Retinal pigment epithelial cell (primary cell): ENCODE measurements around the gene CDH8.
A peak's percentile ranks its signal among the peaks of the same experiment; 100 is the strongest.

Experiments
- DNase-seq: peaks from one replicate; pipeline ENCODE4 v3.0.0-alpha.2; 2010; ENCODE audit warnings: low read depth
- H3K4me3 ChIP-seq: 2 replicates; pipeline ENCODE4 v1.5.1; 2011; ENCODE audit warnings: mild to moderate bottlenecking, low read length, control low read depth, moderate library complexity
- CTCF ChIP-seq: conservative IDR thresholded peaks from 2 replicates; pipeline ENCODE4 v1.5.1; 2011; ENCODE audit warnings: low read depth, low read length, control low read depth, inconsistent platforms

CDH8 gene

DNA sequence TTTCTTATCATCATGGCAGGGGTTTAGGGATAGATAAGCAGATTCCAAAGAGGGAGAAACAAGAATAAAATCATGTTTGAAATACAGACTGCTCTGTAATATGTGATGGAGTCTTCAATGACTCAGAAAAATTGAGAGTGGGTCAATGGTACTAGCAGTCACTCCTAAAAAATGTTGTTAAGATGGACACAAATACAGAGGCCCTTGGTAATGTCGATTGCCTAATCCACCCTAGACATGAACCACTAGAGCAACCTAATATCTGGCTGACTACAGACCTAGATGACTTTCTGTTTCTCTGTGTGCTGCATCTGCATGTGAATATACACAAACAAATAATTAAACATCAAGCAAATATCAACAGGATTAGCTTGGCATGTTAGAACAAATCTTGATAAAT lies 135.8 kb downstream of the CDH8 start:
- no peak overlapping the region for H3K4me3 ChIP-seq
- no peak for TF ChIP-seq CTCF
- no peak for DNase-seq

GRCh38 chr16:61897657-61898056 lies 138.6 kb downstream of the CDH8 start:
- no peak for TF ChIP-seq CTCF
- H3K4me3 ChIP-seq: no peak overlapping the region
- no peak for DNase-seq

DNA sequence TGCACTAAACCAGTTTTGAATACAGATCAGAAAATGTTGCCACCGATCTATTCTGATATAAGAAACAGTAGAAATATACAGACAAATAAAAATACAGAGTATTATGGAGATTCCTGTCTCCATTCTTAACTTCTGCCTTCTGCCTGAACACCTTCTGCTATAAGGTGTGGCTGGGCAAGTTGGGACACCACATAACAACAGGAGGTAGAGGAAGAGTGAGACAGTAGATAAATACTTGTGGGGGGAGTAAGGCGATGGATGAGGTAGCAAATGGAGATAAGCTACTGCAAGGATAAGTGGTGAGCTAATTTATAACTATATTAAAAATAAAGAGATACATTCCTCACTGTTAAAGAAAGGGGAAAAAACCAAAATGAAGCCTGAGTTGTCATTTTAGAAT lies 143.7 kb downstream of the CDH8 start:
- no peak overlapping the region for H3K4me3 ChIP-seq
- no peak for DNase-seq
- TF ChIP-seq CTCF: no peak

GRCh38 chr16:61891460-61891859 lies 144.8 kb downstream of the CDH8 start:
- TF ChIP-seq CTCF: no peak
- DNase-seq: no peak
- H3K4me3 ChIP-seq: no peak overlapping the region

DNA sequence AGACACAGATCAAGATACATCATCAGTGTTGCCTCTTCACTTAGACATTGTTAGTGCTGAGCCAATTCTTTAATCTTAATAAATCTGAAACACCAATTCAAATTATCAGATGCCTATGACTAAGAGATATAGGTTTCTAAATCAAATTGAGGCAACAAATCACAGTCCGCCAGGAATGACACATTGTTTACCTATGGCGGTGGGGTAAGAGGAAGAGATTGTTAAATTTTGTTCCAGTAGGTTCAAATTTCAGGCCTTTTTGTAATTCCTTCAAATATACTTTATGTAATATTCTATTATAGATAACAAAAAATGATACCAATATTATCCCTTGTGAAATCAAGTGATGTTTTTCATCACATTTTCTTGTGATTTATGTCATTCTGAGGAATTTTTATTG lies 145.9 kb downstream of the CDH8 start:
- H3K4me3 ChIP-seq: no peak overlapping the region
- no peak for DNase-seq
- no peak for TF ChIP-seq CTCF

DNA sequence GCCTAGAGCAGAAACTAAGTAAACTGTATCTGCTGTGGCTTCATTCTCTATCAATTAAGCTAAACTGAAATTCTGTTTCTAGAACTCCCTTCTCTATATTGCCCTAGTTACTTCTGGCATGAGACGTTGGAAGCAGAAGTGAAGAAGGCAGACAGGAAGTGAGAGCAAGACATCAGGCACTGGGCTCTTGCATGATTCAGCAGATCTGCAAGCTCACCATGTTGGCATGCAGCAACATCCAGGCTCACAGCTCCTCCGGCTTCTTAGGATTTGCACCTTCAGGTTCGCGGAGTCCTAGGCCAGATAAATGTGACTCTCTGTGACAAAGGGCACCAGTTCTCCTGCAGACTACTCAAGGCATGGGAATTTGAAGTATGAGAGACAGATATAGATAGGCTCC lies 148.3 kb downstream of the CDH8 start:
- peak; percentile 7 for DNase-seq

DNA sequence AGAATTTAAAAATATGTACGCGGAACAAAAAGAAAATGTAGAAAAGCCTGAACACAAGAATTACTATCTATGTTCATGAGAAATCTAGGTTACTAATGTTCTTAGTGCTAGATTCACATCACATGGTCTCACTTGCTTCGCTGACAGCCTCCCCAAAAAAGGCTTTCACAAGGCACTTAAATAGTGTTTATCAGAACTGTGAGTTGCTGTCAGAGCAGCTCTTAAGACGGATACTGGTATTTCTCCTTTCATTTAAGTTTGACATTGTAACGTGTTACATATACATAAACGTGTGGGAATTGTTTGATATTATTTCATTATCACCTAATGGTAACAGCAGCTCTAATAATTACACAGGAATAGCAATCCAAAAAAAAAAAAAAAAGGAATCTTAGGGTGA lies 150.9 kb downstream of the CDH8 start:
- no peak for TF ChIP-seq CTCF
- no peak for DNase-seq
- no peak overlapping the region for H3K4me3 ChIP-seq

More for the DNA sequence above, 148.3 kb downstream of the CDH8 start:
- no peak for TF ChIP-seq CTCF
- H3K4me3 ChIP-seq: no peak overlapping the region
